Right atrium auricular region (tissue), 2 donors: Measurements from ENCODE around the gene SLC9A9. TPM values are rescaled to one million over a fixed set of nuclear protein-coding genes. Genes with fewer than 3 reads are reported as not detected.

Source experiments
- DNase-seq: peaks from one replicate; pipeline ENCODE4 v3.0.0-alpha.2; 2019; ENCODE audit warnings: low spot score
- H3K27ac ChIP-seq, 2 donors: fragments of 200-600 bp; sonication (generic); 1 replicate in 1 of 2; 2 replicates in 1 of 2; pipeline ENCODE4 v1.5.1; 2016 to 2019
- H3K27me3 ChIP-seq, 2 donors: fragments of 200-600 bp; sonication (generic); one replicate each; pipeline versions ENCODE4 v1.5.1 to v1.6.0; 2017 to 2019
- H3K36me3 ChIP-seq: fragments of 200-600 bp; sonication (generic); one replicate; pipeline ENCODE4 v1.5.1; 2016
- H3K4me1 ChIP-seq, 2 donors: fragments of 200-600 bp; sonication (generic); one replicate each; pipeline versions ENCODE4 v1.5.1 to v1.6.0; 2017 to 2019
- H3K4me3 ChIP-seq, 2 donors: fragments of 200-600 bp; sonication (generic); 1 replicate in 1 of 2; 2 replicates in 1 of 2; pipeline ENCODE4 v1.5.1; 2017 to 2019; ENCODE audit warnings: mild to moderate bottlenecking in 1 of 2, moderate library complexity in 1 of 2
- H3K9me3 ChIP-seq, 2 donors: fragments of 200-600 bp; sonication (generic); one replicate each; pipeline ENCODE4 v1.5.1; 2019
- CTCF ChIP-seq, 2 donors: fragments of 200-600 bp; sonication (generic); IDR thresholded peaks; one replicate each; pipeline ENCODE4 v1.5.1; 2019; ENCODE audit warnings: antibody characterized with exemption in 2 of 2
- total RNA-seq, 2 donors: library from RNA; depleted of rRNA; stranded (reverse); fragments of >200 nt; gene quantifications; one replicate each; pipeline ENCODE4 v1.1.0, GENCODE V29; 2016

The SLC9A9 gene
- total RNA-seq, 2 donors from 2014 or later, result 3.1 to 4.2 TPM

GRCh38 chr3:143757691-143758090 is 90.6 kb downstream of the SLC9A9 start:
- H3K27ac ChIP-seq, result no peak overlapping the region
- no peak for DNase-seq
- no peaks in the 10 kb centered on the region for H3K27me3 ChIP-seq
- no peaks in the 10 kb centered on the region for H3K9me3 ChIP-seq
- no peak overlapping the region for H3K4me3 ChIP-seq
- no peaks in the 10 kb centered on the region for H3K36me3 ChIP-seq
- TF ChIP-seq CTCF (IDR thresholded peaks at IDR 0.05), result no peak
- H3K4me1 ChIP-seq, result no peaks in the 10 kb centered on the region

- H3K9me3 ChIP-seq, result no peaks in the 10 kb centered on the region
- no peaks in the 10 kb centered on the region for H3K36me3 ChIP-seq
- no peak overlapping the region for H3K4me3 ChIP-seq
- no peaks in the 10 kb centered on the region for H3K27me3 ChIP-seq
- H3K27ac ChIP-seq, result no peak overlapping the region
- no peaks in the 10 kb centered on the region for H3K4me1 ChIP-seq
- no peak for TF ChIP-seq CTCF (IDR thresholded peaks at IDR 0.05)
- DNase-seq, result no peak
These were observed 92.3 kb downstream of the SLC9A9 start for GRCh38 chr3:143755978-143756377.

- no peak for DNase-seq
- no peaks in the 10 kb centered on the region for H3K4me1 ChIP-seq
- no peak for TF ChIP-seq CTCF (IDR thresholded peaks at IDR 0.05)
- no peaks in the 10 kb centered on the region for H3K36me3 ChIP-seq
- H3K4me3 ChIP-seq, result no peak overlapping the region
- no peak overlapping the region for H3K27ac ChIP-seq
- H3K27me3 ChIP-seq, result no peaks in the 10 kb centered on the region
- no peaks in the 10 kb centered on the region for H3K9me3 ChIP-seq
These were observed 94.2 kb downstream of the SLC9A9 start for GRCh38 chr3:143754090-143754489.

- no peak overlapping the region for H3K4me3 ChIP-seq
- DNase-seq, result no peak
- no peaks in the 10 kb centered on the region for H3K27me3 ChIP-seq
- no peaks in the 10 kb centered on the region for H3K4me1 ChIP-seq
- no peaks in the 10 kb centered on the region for H3K9me3 ChIP-seq
- H3K27ac ChIP-seq, result no peak overlapping the region
- TF ChIP-seq CTCF (IDR thresholded peaks at IDR 0.05), result no peak
- H3K36me3 ChIP-seq, result no peaks in the 10 kb centered on the region
These were observed 94.8 kb downstream of the SLC9A9 start for GRCh38 chr3:143753456-143753855.

- no peak overlapping the region for H3K27ac ChIP-seq
- H3K36me3 ChIP-seq, result no peaks in the 10 kb centered on the region
- H3K4me1 ChIP-seq, result no peaks in the 10 kb centered on the region
- H3K4me3 ChIP-seq, result no peak overlapping the region
- no peaks in the 10 kb centered on the region for H3K27me3 ChIP-seq
- no peak for TF ChIP-seq CTCF (IDR thresholded peaks at IDR 0.05)
- DNase-seq, result no peak
- no peaks in the 10 kb centered on the region for H3K9me3 ChIP-seq
These were observed 95.3 kb downstream of the SLC9A9 start for GRCh38 chr3:143753006-143753405.

GRCh38 chr3:143751643-143752178 is 96.6 kb downstream of the SLC9A9 start:
- Histone ChIP-seq H3K4me3 (no peak overlapping the region), H3K36me3 (no peaks in the 10 kb centered on the region), H3K4me1 (no peaks in the 10 kb centered on the region), H3K27me3 (no peaks in the 10 kb centered on the region), H3K9me3 (no peaks in the 10 kb centered on the region), H3K27ac (no peak overlapping the region)
- no peak for DNase-seq
- TF ChIP-seq CTCF (IDR thresholded peaks at IDR 0.05), result no peak
